Esophagus squamous epithelium (tissue), 4 donors: ENCODE data around the gene FOXI1.

ENCODE experiments used
- POLR2A ChIP-seq, 4 donors: fragments of 450-650 bp; IDR thresholded peaks; one replicate each; pipeline ENCODE4 v1.6.1; 2017; ENCODE audit warnings: antibody characterized with exemption in 4 of 4, mild to moderate bottlenecking in 4 of 4, moderate library complexity in 3 of 4
- TF ChIP-seq, protein P1 (sequence below), 6 experiments: fragments of 450-650 bp in 4 of 6; fragments of 200-600 bp in 2 of 6; sonication (generic) in 2 of 6; IDR thresholded peaks; one replicate each; pipeline ENCODE4 v1.5.1; 2016 to 2019; ENCODE audit warnings: antibody characterized with exemption in 6 of 6, mild to moderate bottlenecking in 4 of 6, moderate library complexity in 4 of 6

DNA sequence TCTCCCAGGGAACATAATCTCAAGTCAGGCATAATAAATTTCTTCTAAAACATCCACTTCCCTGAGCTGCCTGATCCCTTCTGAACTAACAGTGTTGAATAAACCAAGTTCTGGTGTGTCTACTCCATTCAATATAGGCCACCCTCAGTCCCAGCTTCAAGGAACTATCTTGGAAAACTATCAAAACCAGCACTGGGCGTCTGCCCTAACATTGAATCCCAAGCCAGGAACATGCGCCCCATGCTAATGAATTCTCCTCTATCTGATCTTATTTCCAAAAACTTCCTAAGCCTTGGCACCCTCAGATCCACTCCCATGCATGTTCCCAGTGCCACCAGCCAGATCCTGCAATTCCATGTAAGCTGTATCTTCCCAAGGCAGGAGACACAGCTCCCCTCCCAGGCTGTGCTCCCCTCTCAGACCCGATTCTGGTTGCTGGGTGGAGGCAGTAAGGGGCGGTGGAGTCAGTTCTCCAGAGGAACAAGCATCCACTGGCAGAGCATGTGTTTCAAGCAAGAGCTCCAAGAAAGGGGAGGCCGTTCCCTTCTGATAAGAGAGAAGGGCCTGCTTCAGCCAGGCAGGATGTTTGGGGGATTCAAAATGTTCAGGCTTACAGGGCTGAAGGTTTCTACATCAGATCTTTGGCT is 13.1 kb upstream of the FOXI1 start:
- no peak for TF ChIP-seq POLR2A (IDR thresholded peaks at IDR 0.05)
- TF ChIP-seq, protein P1, sequence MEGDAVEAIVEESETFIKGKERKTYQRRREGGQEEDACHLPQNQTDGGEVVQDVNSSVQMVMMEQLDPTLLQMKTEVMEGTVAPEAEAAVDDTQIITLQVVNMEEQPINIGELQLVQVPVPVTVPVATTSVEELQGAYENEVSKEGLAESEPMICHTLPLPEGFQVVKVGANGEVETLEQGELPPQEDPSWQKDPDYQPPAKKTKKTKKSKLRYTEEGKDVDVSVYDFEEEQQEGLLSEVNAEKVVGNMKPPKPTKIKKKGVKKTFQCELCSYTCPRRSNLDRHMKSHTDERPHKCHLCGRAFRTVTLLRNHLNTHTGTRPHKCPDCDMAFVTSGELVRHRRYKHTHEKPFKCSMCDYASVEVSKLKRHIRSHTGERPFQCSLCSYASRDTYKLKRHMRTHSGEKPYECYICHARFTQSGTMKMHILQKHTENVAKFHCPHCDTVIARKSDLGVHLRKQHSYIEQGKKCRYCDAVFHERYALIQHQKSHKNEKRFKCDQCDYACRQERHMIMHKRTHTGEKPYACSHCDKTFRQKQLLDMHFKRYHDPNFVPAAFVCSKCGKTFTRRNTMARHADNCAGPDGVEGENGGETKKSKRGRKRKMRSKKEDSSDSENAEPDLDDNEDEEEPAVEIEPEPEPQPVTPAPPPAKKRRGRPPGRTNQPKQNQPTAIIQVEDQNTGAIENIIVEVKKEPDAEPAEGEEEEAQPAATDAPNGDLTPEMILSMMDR (IDR thresholded peaks at IDR 0.05), result no peak
